ENCODE data around the gene LSM4.
"Not testable (repeated sequence)": the region's sequence is repeated elsewhere in the genome, so short reads cannot be mapped to it uniquely, and the experiment has no call there.

Gene LSM4

GRCh38 chr19:18340190-18340989 lies 17.5 kb upstream of the LSM4 start, which contains the start of gene PGPEP1:
PGPEP1 (plus strand) TSS chr19:18340598; CDS start chr19:18340682, 84 bp downstream.
- DNase-seq, result peak; percentile 13 to 42

- no peak for DNase-seq
Observed at GRCh38 chr19:18339723-18340122, 16.8 kb upstream of the LSM4 start.

GRCh38 chr19:18338541-18338940 lies 15.7 kb upstream of the LSM4 start:
- no peak for DNase-seq

- DNase-seq, result no peak
Observed at GRCh38 chr19:18336121-18336520, 13.2 kb upstream of the LSM4 start.

GRCh38 chr19:18333680-18334079 lies 10.8 kb upstream of the LSM4 start:
- no peak for DNase-seq

- DNase-seq, result no peak
Observed at GRCh38 chr19:18332917-18333530, 10.1 kb upstream of the LSM4 start.

GRCh38 chr19:18330868-18331267 lies 8.0 kb upstream of the LSM4 start:
- DNase-seq, result no peak

GRCh38 chr19:18329035-18329376 lies 6.1 kb upstream of the LSM4 start:
- DNase-seq, result no peak

- DNase-seq, result peak; percentile 89 to 98
Observed at GRCh38 chr19:18328340-18329034, 5.6 kb upstream of the LSM4 start.

- DNase-seq, result no peak
Observed at GRCh38 chr19:18326772-18327171, 3.9 kb upstream of the LSM4 start.

- not testable (repeated sequence) for DNase-seq
Observed at GRCh38 chr19:18324373-18324731, 1.5 kb upstream of the LSM4 start.

GRCh38 chr19:18322318-18322758 lies 538 bp downstream of the LSM4 start:
- DNase-seq, result peak in 1 of 2 donors; percentile 10

- no peak for DNase-seq
Observed at GRCh38 chr19:18321734-18322102, 1.2 kb downstream of the LSM4 start.

GRCh38 chr19:18320865-18321733 lies 1.8 kb downstream of the LSM4 start:
- no peak for DNase-seq

GRCh38 chr19:18319591-18320135 lies 3.2 kb downstream of the LSM4 start:
- no peak for DNase-seq

GRCh38 chr19:18317961-18318800 lies 4.7 kb downstream of the LSM4 start:
- DNase-seq, result peak in 1 of 2 donors; percentile 12

GRCh38 chr19:18313398-18313797 lies 9.5 kb downstream of the LSM4 start:
- no peak for DNase-seq

GRCh38 chr19:18312092-18312534 lies 10.8 kb downstream of the LSM4 start:
- DNase-seq, result no peak

GRCh38 chr19:18311502-18312091 lies 11.3 kb downstream of the LSM4 start:
- no peak for DNase-seq

- DNase-seq, result no peak
Observed at GRCh38 chr19:18310966-18311365, 11.9 kb downstream of the LSM4 start.
